Measurements from ENCODE around the gene FBXO36. TPM values are rescaled to one million over a fixed set of nuclear protein-coding genes. Genes with fewer than 3 reads are reported as not detected.

FBXO36 gene
- total RNA-seq, 2 donors from 2014 or later: 5.6 to 8.4 TPM

GRCh38 chr2:229974266-229974665, 52.0 kb downstream of the FBXO36 start:
- Histone ChIP-seq H3K4me1 (replicated peaks) (no peaks in the 10 kb centered on the region), H3K9me3 (no peaks in the 10 kb centered on the region), H3K36me3 (no peaks in the 10 kb centered on the region), H3K27ac (no peak overlapping the region), H3K27me3 (replicated peaks; ENCODE audit: insufficient read depth) (no peaks in the 10 kb centered on the region), H3K4me3 (no peak overlapping the region)
- intact Hi-C loops (cut with DNase I): no loop called here
- TF ChIP-seq CTCF (IDR thresholded peaks at IDR 0.05): no peak
- peak; percentile 15 for TF ChIP-seq POLR2AphosphoS5 (IDR thresholded peaks at IDR 0.05)
- no peak for TF ChIP-seq POLR2A (IDR thresholded peaks at IDR 0.05)
- WGBS: 33% methylated on average over 6 of the region's 6 CpGs
- no peak for DNase-seq (ENCODE audit: low spot score)

GRCh38 chr2:229980431-229981184, 58.3 kb downstream of the FBXO36 start:
- WGBS: 8% methylated on average over 7 of the region's 7 CpGs
- intact Hi-C loops (cut with DNase I): no loop called here

GRCh38 chr2:229993236-229993635, 70.9 kb downstream of the FBXO36 start:
- Histone ChIP-seq H3K4me1 (replicated peaks) (no peaks in the 10 kb centered on the region), H3K4me3 (no peak overlapping the region), H3K27ac (no peak overlapping the region), H3K27me3 (replicated peaks; ENCODE audit: insufficient read depth) (no peaks in the 10 kb centered on the region), H3K9me3 (no peaks in the 10 kb centered on the region), H3K36me3 (no peaks in the 10 kb centered on the region)
- 70% methylated on average over 6 of the region's 6 CpGs for WGBS
- no peak for TF ChIP-seq POLR2AphosphoS5 (IDR thresholded peaks at IDR 0.05)
- no peak for TF ChIP-seq POLR2A (IDR thresholded peaks at IDR 0.05)
- no peak for TF ChIP-seq CTCF (IDR thresholded peaks at IDR 0.05)
- intact Hi-C loops (cut with DNase I): no loop called here
- DNase-seq (ENCODE audit: low spot score): no peak

More at GRCh38 chr2:229980431-229981184, 58.3 kb downstream of the FBXO36 start:
- H3K27me3 ChIP-seq (replicated peaks; ENCODE audit: insufficient read depth): no peaks in the 10 kb centered on the region
- TF ChIP-seq POLR2AphosphoS5 (IDR thresholded peaks at IDR 0.05) (peak; percentile 82), CTCF (IDR thresholded peaks at IDR 0.05) (no peak)
- DNase-seq (ENCODE audit: low spot score): peak; percentile 90
- no peaks in the 10 kb centered on the region for H3K9me3 ChIP-seq
- no peaks in the 10 kb centered on the region for H3K36me3 ChIP-seq
- H3K4me3 ChIP-seq: peak overlapping the region in 1 of 2 donors; percentile 3
- H3K27ac ChIP-seq: peak overlapping the region; percentile 70 to 84
- peaks cover 3% of the 10 kb centered on the region for H3K4me1 ChIP-seq (replicated peaks)

- DNase-seq (ENCODE audit: low spot score): no peak
- TF ChIP-seq POLR2A (IDR thresholded peaks at IDR 0.05) (no peak), POLR2AphosphoS5 (IDR thresholded peaks at IDR 0.05) (no peak), CTCF (IDR thresholded peaks at IDR 0.05) (no peak)
- Histone ChIP-seq H3K36me3 (no peaks in the 10 kb centered on the region), H3K27me3 (replicated peaks; ENCODE audit: insufficient read depth) (no peaks in the 10 kb centered on the region), H3K4me1 (replicated peaks) (no peaks in the 10 kb centered on the region), H3K27ac (no peak overlapping the region), H3K4me3 (no peak overlapping the region), H3K9me3 (no peaks in the 10 kb centered on the region)
- 78% methylated on average over 4 of the region's 4 CpGs for WGBS
- intact Hi-C loops (cut with DNase I): no loop called here
These were observed 74.0 kb downstream of the FBXO36 start for GRCh38 chr2:229996320-229996719.

- DNase-seq (ENCODE audit: low spot score): no peak
- Histone ChIP-seq H3K27ac (no peak overlapping the region), H3K4me3 (no peak overlapping the region), H3K36me3 (no peaks in the 10 kb centered on the region), H3K4me1 (replicated peaks) (no peaks in the 10 kb centered on the region), H3K27me3 (replicated peaks; ENCODE audit: insufficient read depth) (no peaks in the 10 kb centered on the region), H3K9me3 (no peaks in the 10 kb centered on the region)
- WGBS: 81% methylated on average over 3 of the region's 3 CpGs
- TF ChIP-seq POLR2A (IDR thresholded peaks at IDR 0.05) (no peak), POLR2AphosphoS5 (IDR thresholded peaks at IDR 0.05) (no peak), CTCF (IDR thresholded peaks at IDR 0.05) (no peak)
- intact Hi-C loops (cut with DNase I): no loop called here
These were observed 75.3 kb downstream of the FBXO36 start for GRCh38 chr2:229997565-229997964.

Measured in prostate gland (tissue), 2 donors.